GM21737 (cell line): ENCODE results near the gene GPC6.

ENCODE experiments used
- ATAC-seq: cut with Tn5 transposase; IDR thresholded peaks from one replicate; pipeline ENCODE4 v1.9.1; 2021; ENCODE audit warnings: mild to moderate bottlenecking, moderate library complexity; ENCODE audit not compliant: unreplicated experiment

The GPC6 gene

GRCh38 chr13:94362411-94362909, 1135.9 kb downstream of the GPC6 start:
- ATAC-seq = peak; percentile 99

- ATAC-seq = no peak
Observed at GRCh38 chr13:94366677-94367076, 1140.1 kb downstream of the GPC6 start.

GRCh38 chr13:94369972-94370436, 1143.4 kb downstream of the GPC6 start:
- no peak for ATAC-seq

DNA sequence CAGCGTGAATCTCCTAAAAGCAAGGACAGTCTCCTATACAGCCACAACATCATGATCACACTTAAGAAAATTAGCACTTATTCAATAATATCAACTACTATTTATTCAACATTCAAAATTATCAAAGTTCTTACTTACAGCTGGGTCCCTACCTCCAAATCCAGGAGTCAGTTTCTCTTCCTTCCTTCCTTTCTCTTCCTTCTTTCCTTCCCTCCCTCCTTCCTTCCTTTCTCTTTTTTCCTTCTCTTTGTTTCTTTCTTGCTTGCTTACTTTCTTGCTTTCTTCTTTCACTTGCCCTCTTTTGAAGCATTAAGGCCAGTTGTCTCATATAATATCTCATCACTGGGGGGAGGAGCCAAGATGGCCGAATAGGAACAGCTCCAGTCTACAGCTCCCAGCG, 1145.2 kb downstream of the GPC6 start:
- ATAC-seq = no peak

- no peak for ATAC-seq
Observed at GRCh38 chr13:94382517-94382916, 1155.9 kb downstream of the GPC6 start.

GRCh38 chr13:94382960-94383359, 1156.4 kb downstream of the GPC6 start:
- ATAC-seq = no peak

GRCh38 chr13:94384231-94384905, 1157.8 kb downstream of the GPC6 start:
- ATAC-seq = no peak

DNA sequence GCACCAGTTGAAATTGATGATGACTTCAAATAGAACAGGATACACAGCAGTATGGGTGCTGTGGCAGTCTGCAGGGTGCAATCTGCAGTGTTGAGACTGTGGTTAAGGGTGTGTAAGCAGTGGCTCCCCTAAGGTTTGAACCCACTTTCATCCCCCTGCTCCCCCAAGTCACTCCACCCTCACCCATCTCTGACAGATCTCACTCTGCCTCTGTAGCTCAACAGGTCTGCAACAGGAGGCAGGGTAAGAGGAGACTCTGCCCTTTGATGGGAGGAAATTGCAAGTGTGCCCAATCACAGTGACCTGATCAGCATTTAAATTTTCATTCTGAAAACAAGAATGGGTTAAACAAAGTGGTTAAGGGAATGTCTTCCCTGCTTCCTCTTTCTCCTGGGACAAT, 1160.4 kb downstream of the GPC6 start:
- ATAC-seq = no peak

DNA sequence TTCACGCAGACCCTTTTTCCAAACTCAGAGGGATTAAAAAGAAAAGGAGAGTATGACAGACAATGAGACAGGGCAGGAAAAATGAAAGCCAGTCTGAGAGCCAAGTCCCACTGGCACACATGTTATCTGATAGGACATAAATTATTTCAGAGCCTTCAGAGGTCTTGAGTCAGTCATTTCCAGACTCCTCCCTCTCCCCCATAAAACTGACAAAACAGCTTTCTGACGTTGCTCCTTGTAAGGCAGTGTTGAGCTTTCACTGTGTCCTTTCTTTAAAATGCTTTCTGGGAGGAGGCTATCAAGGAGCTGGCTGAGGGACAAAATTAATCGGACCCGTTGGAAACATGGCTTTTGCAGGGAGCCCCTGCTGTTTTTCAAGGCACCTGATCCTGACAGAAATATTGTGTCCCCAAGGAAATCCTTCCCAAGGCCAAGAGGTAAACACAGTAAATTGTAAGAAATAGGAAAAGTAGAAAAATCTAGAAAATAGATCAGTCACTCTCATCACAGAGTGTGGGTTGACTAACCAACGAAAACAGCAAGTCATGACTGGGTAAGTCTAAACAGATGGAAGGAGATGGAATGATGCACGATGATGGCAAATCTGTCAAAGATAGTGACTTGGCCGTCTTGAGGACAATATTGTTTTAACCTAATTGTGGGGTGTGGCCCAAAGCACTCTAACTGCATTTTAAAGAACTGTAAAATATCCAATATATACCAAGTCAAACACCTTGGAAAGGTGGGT, 1163.2 kb downstream of the GPC6 start:
- no peak for ATAC-seq

- no peak for ATAC-seq
Observed at GRCh38 chr13:94390881-94391280, 1164.3 kb downstream of the GPC6 start.

- ATAC-seq = no peak
Observed at GRCh38 chr13:94394723-94395122, 1168.1 kb downstream of the GPC6 start.

GRCh38 chr13:94395860-94396259, 1169.3 kb downstream of the GPC6 start:
- no peak for ATAC-seq

- no peak for ATAC-seq
Observed at GRCh38 chr13:94399812-94400211, 1173.2 kb downstream of the GPC6 start.

GRCh38 chr13:94400874-94401273, 1174.3 kb downstream of the GPC6 start:
- ATAC-seq = no peak

- no peak for ATAC-seq
Observed at GRCh38 chr13:94408314-94409036, 1181.9 kb downstream of the GPC6 start.

GRCh38 chr13:94411747-94412146, 1185.1 kb downstream of the GPC6 start:
- ATAC-seq = no peak

GRCh38 chr13:94412870-94413597, 1186.4 kb downstream of the GPC6 start:
- no peak for ATAC-seq

DNA sequence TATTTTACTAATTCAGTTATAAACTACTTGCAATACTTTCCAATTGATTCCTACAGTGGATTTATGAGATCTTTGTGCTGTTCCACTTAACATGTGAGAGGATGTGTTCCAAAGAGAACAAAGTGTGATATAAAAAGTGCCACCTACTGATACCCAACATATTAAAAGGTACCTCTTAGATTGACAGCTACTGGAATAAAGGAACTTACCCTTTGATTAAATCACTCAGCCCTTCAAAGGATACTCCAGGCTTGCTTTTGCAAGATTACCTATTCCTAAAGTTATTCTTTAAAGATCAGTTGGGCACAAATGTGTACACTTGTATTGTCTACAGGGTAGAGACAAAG, 1187.0 kb downstream of the GPC6 start:
- no peak for ATAC-seq

DNA sequence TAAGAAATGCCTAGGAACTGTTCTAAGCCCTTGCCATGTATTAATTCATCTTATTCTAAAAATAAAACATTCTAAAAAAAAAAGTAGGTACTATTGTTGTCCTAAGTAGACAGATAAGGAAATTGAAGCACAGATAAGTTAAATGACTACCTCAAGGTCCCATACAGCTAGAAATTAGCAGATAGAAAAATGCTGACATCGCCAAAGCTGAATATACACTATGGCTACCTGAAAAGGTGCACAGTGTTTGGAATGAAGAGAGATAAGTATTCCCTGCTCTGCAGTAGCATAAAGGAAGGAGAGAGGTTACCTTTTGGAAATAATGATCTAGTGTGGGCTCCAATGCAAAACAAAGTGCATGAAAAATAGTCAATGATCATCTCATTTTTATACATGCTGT, 1187.5 kb downstream of the GPC6 start:
- ATAC-seq = no peak

GRCh38 chr13:94414708-94415107, 1188.1 kb downstream of the GPC6 start:
- ATAC-seq = no peak
